Kidney (tissue), 14 donors: ENCODE results near the gene C1orf198. TPM values are rescaled to one million over a fixed set of nuclear protein-coding genes. Genes with fewer than 3 reads are reported as not detected.

ENCODE experiments used
- DNase-seq, 5 donors: peaks; one replicate each; pipeline ENCODE4 v3.0.0-alpha.2; 2013 to 2020
- FAIRE-seq: peaks from 2 replicates; lab custom pipeline; 2012; peaks lifted over from hg19 to GRCh38; lab: Jason Lieb, UNC
- H3K27ac ChIP-seq, 2 donors: one replicate each; pipeline ENCODE4 v1.7.0; 2013; ENCODE audit warnings: low read depth in 2 of 2, low read length in 2 of 2, inconsistent platforms in 1 of 2
- H3K27me3 ChIP-seq: one replicate; pipeline ENCODE4 v1.7.1; 2013; ENCODE audit warnings: low read length, inconsistent platforms; ENCODE audit not compliant: control insufficient read depth, insufficient read depth
- H3K36me3 ChIP-seq, 3 donors: one replicate each; pipeline versions ENCODE4 v1.7.0 to v1.7.1; 2013; ENCODE audit warnings: low read length in 3 of 3, control low read depth in 1 of 3, inconsistent platforms in 1 of 3; ENCODE audit not compliant: insufficient read depth in 3 of 3, control insufficient read depth in 2 of 3
- H3K4me1 ChIP-seq, 3 donors: one replicate each; pipeline versions ENCODE4 v1.7.0 to v1.7.1; 2013; ENCODE audit warnings: low read length in 3 of 3, inconsistent platforms in 1 of 3, low read depth in 1 of 3; ENCODE audit not compliant: control insufficient read depth in 2 of 3, insufficient read depth in 2 of 3
- H3K4me3 ChIP-seq, 3 donors: one replicate each; pipeline versions ENCODE4 v1.7.0 to v1.8.1; 2013; ENCODE audit warnings: low read length in 3 of 3, control low read depth in 1 of 3, inconsistent platforms in 1 of 3
- H3K9ac ChIP-seq, 3 donors: one replicate each; pipeline versions ENCODE4 v1.7.0 to v1.7.1; 2013; ENCODE audit warnings: low read length in 3 of 3, control low read depth in 1 of 3, inconsistent platforms in 1 of 3
- H3K9me3 ChIP-seq, 3 donors: one replicate each; pipeline versions ENCODE4 v1.7.0 to v1.7.1; 2013; ENCODE audit warnings: low read length in 3 of 3, control low read depth in 1 of 3, inconsistent platforms in 1 of 3; ENCODE audit not compliant: control insufficient read depth in 2 of 3, insufficient read depth in 1 of 3
- intact Hi-C: fragments of 100-400 bp; cut with DNase I; formaldehyde crosslinking; loops from one replicate; pipeline ENCODE4 v1.11.1; 2022
- polyA plus RNA-seq: library from polyadenylated mRNA; stranded (reverse); fragments of 350-450 nt; fragmentation: Illumina TruSeq; extraction: RNeasy Lipid Tissue Mini Kit (QIAGEN cat#74804); gene quantifications from one replicate; pipeline ENCODE4 v1.2.3, GENCODE V29; 2014; ENCODE audit warnings: low read depth, low replicate concordance; ENCODE audit not compliant: insufficient read depth
- total RNA-seq: library from RNA; stranded (reverse); fragmentation: NEBNext Ultra II Directional; extraction: Animal tissue kit (Norgen Biotek cat#: 25700); gene quantifications from one replicate; pipeline ENCODE4 v1.2.1, GENCODE V29; 2021
- TF ChIP-seq, protein P1 (sequence below): IDR thresholded peaks from 3 replicates; pipeline ENCODE4 v1.5.1; 2012; ENCODE audit warnings: mild to moderate bottlenecking, moderate library complexity, borderline replicate concordance; ENCODE audit not compliant: insufficient read depth; ENCODE audit errors: extremely low read depth
- donor health status: control.
- donor health status: control.
- donor health status: control.
- donor health status: control.
- donor health status: control.
- donor health status: DM: yes; HTN: yes; CAD: no.
- donor health status: Normal renal cell carcinoma (clear cell type).

Gene C1orf198
- total and polyA plus RNA-seq, 2 donors from 2014 or later = 15.4 to 45.3 TPM

DNA sequence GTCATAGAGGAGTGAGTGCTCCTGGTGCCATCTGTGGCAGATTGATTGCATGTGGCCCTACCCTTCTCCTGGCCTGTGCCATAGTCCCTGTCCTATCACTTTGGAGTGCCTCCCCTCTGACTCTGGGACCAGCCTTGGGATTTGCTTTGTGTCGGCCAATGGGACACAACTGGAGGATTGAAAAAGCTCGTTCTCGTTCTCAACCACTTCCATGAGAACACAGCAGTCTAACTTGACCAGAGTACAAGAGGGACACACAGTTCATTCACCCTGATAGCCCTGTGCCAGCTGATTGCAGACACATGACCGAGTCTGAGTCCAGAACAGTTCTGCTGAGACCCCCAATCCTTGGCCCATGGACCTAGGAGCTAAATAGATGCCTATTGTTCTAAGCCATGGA is 47.8 kb downstream of the C1orf198 start:
- H3K27me3 ChIP-seq = no peaks in the 10 kb centered on the region
- H3K9ac ChIP-seq = no peak overlapping the region
- H3K4me1 ChIP-seq = no peaks in the 10 kb centered on the region
- TF ChIP-seq, protein P1, sequence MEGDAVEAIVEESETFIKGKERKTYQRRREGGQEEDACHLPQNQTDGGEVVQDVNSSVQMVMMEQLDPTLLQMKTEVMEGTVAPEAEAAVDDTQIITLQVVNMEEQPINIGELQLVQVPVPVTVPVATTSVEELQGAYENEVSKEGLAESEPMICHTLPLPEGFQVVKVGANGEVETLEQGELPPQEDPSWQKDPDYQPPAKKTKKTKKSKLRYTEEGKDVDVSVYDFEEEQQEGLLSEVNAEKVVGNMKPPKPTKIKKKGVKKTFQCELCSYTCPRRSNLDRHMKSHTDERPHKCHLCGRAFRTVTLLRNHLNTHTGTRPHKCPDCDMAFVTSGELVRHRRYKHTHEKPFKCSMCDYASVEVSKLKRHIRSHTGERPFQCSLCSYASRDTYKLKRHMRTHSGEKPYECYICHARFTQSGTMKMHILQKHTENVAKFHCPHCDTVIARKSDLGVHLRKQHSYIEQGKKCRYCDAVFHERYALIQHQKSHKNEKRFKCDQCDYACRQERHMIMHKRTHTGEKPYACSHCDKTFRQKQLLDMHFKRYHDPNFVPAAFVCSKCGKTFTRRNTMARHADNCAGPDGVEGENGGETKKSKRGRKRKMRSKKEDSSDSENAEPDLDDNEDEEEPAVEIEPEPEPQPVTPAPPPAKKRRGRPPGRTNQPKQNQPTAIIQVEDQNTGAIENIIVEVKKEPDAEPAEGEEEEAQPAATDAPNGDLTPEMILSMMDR = no peak
- H3K27ac ChIP-seq = no peak overlapping the region
- intact Hi-C loops = no loop called here
- no peaks in the 10 kb centered on the region for H3K9me3 ChIP-seq
- no peaks in the 10 kb centered on the region for H3K36me3 ChIP-seq
- DNase-seq (no peak), FAIRE-seq (no peak)
- no peak overlapping the region for H3K4me3 ChIP-seq

DNA sequence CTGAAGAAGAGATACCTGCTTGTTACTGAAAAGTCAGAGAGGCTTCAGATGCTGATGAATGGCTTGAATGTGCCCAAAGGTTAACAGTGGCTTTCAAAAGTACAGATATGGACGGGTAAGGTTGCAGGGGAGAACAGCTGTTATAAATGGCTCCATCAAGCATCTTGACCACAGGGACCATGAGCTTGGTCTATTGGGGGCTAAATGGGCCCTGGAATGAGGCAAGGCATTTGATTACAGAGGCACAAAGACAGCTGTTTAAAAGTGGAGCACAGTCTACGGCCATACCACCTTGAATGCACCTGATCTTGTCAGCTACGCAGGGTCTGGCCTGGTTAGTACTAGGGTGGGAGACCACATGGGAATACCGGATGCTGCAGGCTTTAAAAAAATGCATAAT is 48.3 kb downstream of the C1orf198 start:
- H3K27me3 ChIP-seq = no peaks in the 10 kb centered on the region
- H3K9ac ChIP-seq = no peak overlapping the region
- no peaks in the 10 kb centered on the region for H3K4me1 ChIP-seq
- intact Hi-C loops = no loop called here
- FAIRE-seq (no peak), DNase-seq (no peak)
- no peak overlapping the region for H3K4me3 ChIP-seq
- H3K27ac ChIP-seq = no peak overlapping the region
- H3K36me3 ChIP-seq = no peaks in the 10 kb centered on the region
- TF ChIP-seq, protein P1 = no peak
- H3K9me3 ChIP-seq = no peaks in the 10 kb centered on the region

DNA sequence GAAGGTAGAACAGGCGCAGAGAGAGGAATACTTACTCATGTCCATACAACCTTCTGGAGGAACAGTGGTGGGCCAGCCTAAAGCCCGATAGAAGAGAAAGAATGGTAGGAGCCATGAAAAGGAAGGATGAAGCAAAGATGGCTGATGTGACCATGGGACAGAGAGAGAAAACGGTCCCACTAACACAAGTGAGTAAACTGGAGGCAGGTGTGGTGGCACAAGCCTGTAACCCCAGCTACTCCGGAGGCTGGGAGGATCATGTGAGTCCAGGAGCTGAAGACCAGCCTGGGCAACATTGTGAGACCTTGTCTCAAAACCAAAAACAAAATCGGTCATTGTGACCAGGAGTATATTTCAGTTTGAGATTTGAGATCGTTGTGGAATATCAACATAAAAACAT is 49.4 kb downstream of the C1orf198 start:
- Histone ChIP-seq H3K4me1 (no peaks in the 10 kb centered on the region), H3K9me3 (no peaks in the 10 kb centered on the region), H3K9ac (no peak overlapping the region), H3K36me3 (no peaks in the 10 kb centered on the region), H3K27ac (no peak overlapping the region), H3K4me3 (no peak overlapping the region), H3K27me3 (no peaks in the 10 kb centered on the region)
- FAIRE-seq = no peak
- TF ChIP-seq, protein P1 = no peak
- intact Hi-C loops = no loop called here
- DNase-seq = no peak

DNA sequence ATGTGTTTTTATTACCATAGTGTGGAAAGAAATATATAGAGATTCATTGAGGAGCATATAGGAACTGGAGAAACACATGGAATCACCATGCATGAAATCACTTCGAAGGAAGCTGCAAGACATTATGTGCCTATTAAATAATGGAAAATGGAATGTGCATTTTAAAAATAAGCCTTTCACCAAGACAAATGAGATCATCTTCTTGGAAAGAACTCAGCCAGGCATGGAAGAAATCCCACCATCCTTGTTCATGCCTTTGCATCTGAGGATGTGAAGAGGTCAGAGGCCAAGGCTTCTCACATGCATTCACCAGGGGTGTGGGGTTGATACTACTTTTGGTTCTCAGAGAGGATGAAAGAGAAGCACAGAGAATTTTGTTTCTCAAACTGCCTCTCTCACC is 50.0 kb downstream of the C1orf198 start:
- Histone ChIP-seq H3K4me1 (no peaks in the 10 kb centered on the region), H3K36me3 (no peaks in the 10 kb centered on the region), H3K27me3 (no peaks in the 10 kb centered on the region), H3K4me3 (no peak overlapping the region), H3K9ac (no peak overlapping the region), H3K9me3 (no peaks in the 10 kb centered on the region), H3K27ac (no peak overlapping the region)
- DNase-seq = no peak
- TF ChIP-seq, protein P1 = no peak
- FAIRE-seq = no peak
- intact Hi-C loops = no loop called here
